Prostate gland (tissue), 2 donors: Measurements from ENCODE around the gene OTOP2. TPM values are rescaled to one million over a fixed set of nuclear protein-coding genes. Genes with fewer than 3 reads are reported as not detected.
"Not testable (repeated sequence)": the region's sequence is repeated elsewhere in the genome, so short reads cannot be mapped to it uniquely, and the experiment has no call there.

Experiments
- DNase-seq: peaks from one replicate; pipeline ENCODE4 v3.0.0-alpha.2; 2019; ENCODE audit warnings: low spot score
- H3K27ac ChIP-seq, 2 donors: fragments of 200-600 bp; sonication (generic); 2 replicates each; pipeline ENCODE4 v1.5.1; 2017 to 2019
- H3K27me3 ChIP-seq: fragments of 200-600 bp; sonication (generic); replicated peaks from 2 replicates; pipeline ENCODE4 v1.5.1; 2019; ENCODE audit not compliant: insufficient read depth
- H3K36me3 ChIP-seq, 2 donors: fragments of 200-600 bp; sonication (generic); 1 replicate in 1 of 2; 2 replicates in 1 of 2; pipeline versions ENCODE4 v1.5.1 to v1.8.1; 2017 to 2019
- H3K4me1 ChIP-seq: fragments of 200-600 bp; sonication (generic); replicated peaks from 2 replicates; pipeline ENCODE4 v1.5.1; 2019
- H3K4me3 ChIP-seq, 2 donors: fragments of 200-600 bp; sonication (generic); 2 replicates each; pipeline ENCODE4 v1.5.1; 2017 to 2019
- H3K9me3 ChIP-seq: fragments of 200-600 bp; sonication (generic); 2 replicates; pipeline ENCODE4 v1.5.1; 2017
- CTCF ChIP-seq, 4 experiments: fragments of 200-600 bp in 2 of 4; fragments of 450-650 bp in 2 of 4; sonication (generic) in 2 of 4; IDR thresholded peaks; 1 replicate in 3 of 4; 2 replicates in 1 of 4; pipeline ENCODE4 v1.5.1; 2016 to 2019; ENCODE audit warnings: antibody characterized with exemption in 4 of 4, mild to moderate bottlenecking in 2 of 4, moderate library complexity in 2 of 4
- POLR2A ChIP-seq: fragments of 450-650 bp; IDR thresholded peaks from one replicate; pipeline ENCODE4 v1.6.1; 2016; ENCODE audit warnings: antibody characterized with exemption, mild to moderate bottlenecking
- POLR2AphosphoS5 ChIP-seq: sonication (generic); formaldehyde crosslinking; IDR thresholded peaks from one replicate; pipeline ENCODE4 v1.6.1; 2017; ENCODE audit warnings: antibody characterized with exemption
- WGBS: methylation state at CpG from one replicate; pipeline ENCODE4 v1.1.5; 2018; 5-methylcytosine and 5-hydroxymethylcytosine counted together
- intact Hi-C: fragments of 100-400 bp; cut with DNase I; formaldehyde crosslinking; loops from one replicate; pipeline ENCODE4 v1.14.2; 2022
- total RNA-seq, 2 donors: library from RNA; depleted of rRNA; stranded (reverse); fragments of >200 nt; gene quantifications; one replicate each; pipeline ENCODE4 v1.1.0, GENCODE V29; 2016

The OTOP2 gene
- total RNA-seq, 2 donors from 2014 or later = 0.85 TPM; not detected in 1

DNA sequence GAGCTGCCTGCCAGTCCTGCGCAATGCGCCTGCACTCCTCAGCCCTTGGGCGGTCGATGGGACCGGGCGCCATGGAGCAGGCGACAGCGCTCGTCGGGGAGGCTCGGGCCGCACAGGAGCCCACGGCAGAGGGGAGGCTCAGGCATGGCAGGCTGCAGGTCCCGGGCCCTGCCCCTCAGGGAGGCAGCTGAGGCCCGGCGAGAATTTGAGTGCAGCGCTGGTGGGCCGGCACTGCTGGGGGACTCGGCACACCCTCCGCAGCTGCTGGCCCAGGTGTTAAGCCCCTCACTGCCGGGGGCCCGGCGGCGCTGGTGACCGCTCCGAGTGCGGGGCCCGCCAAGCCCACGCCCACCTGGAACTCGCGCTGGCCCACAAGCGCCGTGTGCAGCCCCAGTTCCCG, 17.1 kb upstream of the OTOP2 start:
- H3K27me3 ChIP-seq = no peaks in the 10 kb centered on the region

DNA sequence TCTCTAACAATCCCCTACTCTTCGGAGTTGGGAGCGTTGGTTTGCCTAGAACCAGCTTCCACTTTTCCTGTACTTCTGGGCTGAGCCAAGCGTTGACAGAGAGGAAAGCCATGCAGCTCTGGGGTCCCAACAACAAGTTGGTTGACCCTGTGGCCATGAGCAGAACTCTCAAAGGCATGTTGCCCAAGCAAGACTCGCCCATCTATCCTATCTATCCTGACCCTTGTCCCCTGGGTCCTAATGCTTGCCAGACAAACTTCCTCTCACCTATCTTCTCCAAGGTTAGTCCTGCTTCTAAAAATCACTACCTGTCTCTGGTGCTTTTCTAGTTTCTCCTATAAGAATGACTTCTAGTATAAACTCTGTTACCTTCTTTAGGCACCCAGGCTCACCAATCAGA, 15.0 kb upstream of the OTOP2 start:
- H3K27ac ChIP-seq, H3K4me1 ChIP-seq, intact Hi-C loops, H3K36me3 ChIP-seq, H3K9me3 ChIP-seq, H3K4me3 ChIP-seq, H3K27me3 ChIP-seq, DNase-seq: not testable (repeated sequence)
- WGBS = 76% methylated on average over 4 of the region's 4 CpGs

More for the DNA sequence above, 17.1 kb upstream of the OTOP2 start:
- WGBS = 97% methylated on average over 17 of the region's 34 CpGs
- TF ChIP-seq CTCF (IDR thresholded peaks at IDR 0.05) (no peak), POLR2A (no peak)
- Histone ChIP-seq H3K4me3 (no peak overlapping the region), H3K9me3 (no peaks in the 10 kb centered on the region), H3K4me1 (no peaks in the 10 kb centered on the region), H3K27ac (no peak overlapping the region), H3K36me3 (no peaks in the 10 kb centered on the region)
- intact Hi-C loops = no loop called here
- no peak for DNase-seq

DNA sequence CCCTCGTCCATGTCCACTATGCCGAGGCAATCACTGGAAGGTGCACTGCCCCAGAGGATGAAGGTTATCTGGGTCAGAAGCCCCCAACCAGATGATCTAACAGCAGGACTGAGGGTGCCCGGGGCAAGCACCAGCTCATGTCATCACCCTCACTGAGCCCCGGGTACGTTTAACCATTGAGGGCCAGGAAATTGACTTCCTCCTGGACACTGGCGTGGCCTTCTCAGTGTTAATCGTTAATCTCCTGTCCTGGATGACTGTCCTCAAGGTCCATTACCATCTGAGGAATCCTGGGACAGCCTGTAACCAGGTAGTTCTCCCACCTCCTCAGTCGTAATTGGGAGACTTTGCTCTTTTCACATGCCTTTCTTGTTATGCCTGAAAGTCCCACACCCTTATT, 12.7 kb upstream of the OTOP2 start:
- H3K36me3 ChIP-seq, DNase-seq, H3K27ac ChIP-seq, H3K4me3 ChIP-seq, H3K9me3 ChIP-seq, H3K27me3 ChIP-seq, intact Hi-C loops, H3K4me1 ChIP-seq: not testable (repeated sequence)
- 67% methylated on average over 8 of the region's 8 CpGs for WGBS

DNA sequence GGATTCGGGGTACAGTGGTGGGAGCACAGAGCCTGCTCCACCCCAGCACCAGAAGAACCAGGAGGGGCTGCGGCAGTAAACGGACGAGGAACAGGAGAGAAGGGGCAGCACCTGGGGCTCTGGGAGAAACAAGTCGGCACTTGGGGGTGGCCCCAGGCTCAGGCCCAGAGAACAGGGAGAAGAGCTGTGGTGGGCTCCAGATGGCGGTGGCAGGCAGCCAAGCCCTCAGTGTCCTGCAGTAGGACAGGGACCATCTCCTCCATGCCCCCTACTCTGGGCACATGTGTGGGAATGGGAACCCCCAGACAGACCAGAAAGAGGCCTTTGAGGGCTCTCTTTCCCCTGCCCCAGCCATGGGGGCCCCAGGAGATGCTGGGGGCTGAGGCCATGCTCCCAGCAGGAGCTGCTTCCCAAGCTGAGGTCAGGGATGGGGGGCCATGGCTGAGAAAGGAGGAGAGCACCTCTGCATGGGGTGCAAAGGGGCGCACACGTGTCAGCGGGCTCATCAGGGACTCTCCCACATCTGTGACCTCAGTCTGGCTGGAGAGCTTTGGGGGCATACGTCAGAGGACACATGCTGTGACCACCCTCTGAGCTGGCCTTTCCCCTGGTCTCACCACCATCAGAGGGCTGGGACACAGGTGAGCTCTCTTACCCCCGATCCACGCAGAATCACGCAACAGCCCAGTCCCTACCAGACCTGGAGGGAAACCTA, 7.8 kb upstream of the OTOP2 start:
- no peaks in the 10 kb centered on the region for H3K27me3 ChIP-seq
- WGBS = 87% methylated on average over 13 of the region's 13 CpGs
- TF ChIP-seq POLR2A = no peak
- TF ChIP-seq CTCF (IDR thresholded peaks at IDR 0.05) = no peak
- TF ChIP-seq POLR2AphosphoS5 = no peak
- DNase-seq = no peak
- H3K4me3 ChIP-seq = no peak overlapping the region
- intact Hi-C loops = no loop called here
- H3K9me3 ChIP-seq = no peaks in the 10 kb centered on the region
- H3K27ac ChIP-seq = no peak overlapping the region
- H3K36me3 ChIP-seq = no peaks in the 10 kb centered on the region
- no peaks in the 10 kb centered on the region for H3K4me1 ChIP-seq

DNA sequence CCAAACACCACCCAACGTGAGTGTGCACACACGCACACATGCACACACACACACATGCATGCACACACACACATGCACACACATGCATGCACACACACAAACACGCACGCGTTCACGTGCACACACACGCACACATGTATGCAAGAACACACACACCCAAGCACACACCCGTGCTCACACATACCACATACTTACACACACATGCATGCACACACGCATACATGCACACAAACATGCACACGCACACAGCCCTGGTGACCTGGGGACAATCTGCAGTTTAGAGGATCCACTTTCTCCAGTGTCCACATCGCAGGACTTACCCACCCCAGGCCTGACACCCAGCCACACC, 7.2 kb upstream of the OTOP2 start:
- H3K36me3 ChIP-seq = no peaks in the 10 kb centered on the region
- no peaks in the 10 kb centered on the region for H3K4me1 ChIP-seq
- no peak for DNase-seq
- no peak overlapping the region for H3K27ac ChIP-seq
- intact Hi-C loops = no loop called here
- H3K27me3 ChIP-seq = no peaks in the 10 kb centered on the region
- no peaks in the 10 kb centered on the region for H3K9me3 ChIP-seq
- no peak for TF ChIP-seq POLR2AphosphoS5
- TF ChIP-seq POLR2A = no peak
- no peak for TF ChIP-seq CTCF (IDR thresholded peaks at IDR 0.05)
- 97% methylated on average over 11 of the region's 11 CpGs for WGBS
- no peak overlapping the region for H3K4me3 ChIP-seq

- Histone ChIP-seq H3K27me3 (peaks cover 2% of the 10 kb centered on the region), H3K4me3 (no peak overlapping the region), H3K27ac (no peak overlapping the region), H3K36me3 (no peaks in the 10 kb centered on the region), H3K4me1 (no peaks in the 10 kb centered on the region), H3K9me3 (no peaks in the 10 kb centered on the region)
- DNase-seq = no peak
- TF ChIP-seq CTCF (IDR thresholded peaks at IDR 0.05) (no peak), POLR2A (no peak), POLR2AphosphoS5 (no peak)
- intact Hi-C loops = no loop called here
- WGBS = 59% methylated on average over 10 of the region's 10 CpGs
Measured at GRCh38 chr17:74917430-74917829, 6.6 kb upstream of the OTOP2 start.
